Gastrocnemius medialis (tissue), 4 donors: Measurements from ENCODE around the gene LATS2.

Source experiments
- CTCF ChIP-seq, 5 experiments: fragments of 450-650 bp in 3 of 5; fragments of 200-600 bp in 2 of 5; sonication (generic) in 2 of 5; IDR thresholded peaks in 4 of 5; conservative IDR thresholded peaks in 1 of 5; 1 replicate in 4 of 5; 2 replicates in 1 of 5; pipeline ENCODE4 v1.5.1; 2016 to 2019; ENCODE audit warnings: antibody characterized with exemption in 5 of 5, mild to moderate bottlenecking in 3 of 5, moderate library complexity in 3 of 5
- POLR2A ChIP-seq, 2 donors: fragments of 450-650 bp; IDR thresholded peaks; one replicate each; pipeline ENCODE4 v1.6.1; 2017; ENCODE audit warnings: antibody characterized with exemption in 2 of 2, mild to moderate bottlenecking in 2 of 2, moderate library complexity in 2 of 2

DNA sequence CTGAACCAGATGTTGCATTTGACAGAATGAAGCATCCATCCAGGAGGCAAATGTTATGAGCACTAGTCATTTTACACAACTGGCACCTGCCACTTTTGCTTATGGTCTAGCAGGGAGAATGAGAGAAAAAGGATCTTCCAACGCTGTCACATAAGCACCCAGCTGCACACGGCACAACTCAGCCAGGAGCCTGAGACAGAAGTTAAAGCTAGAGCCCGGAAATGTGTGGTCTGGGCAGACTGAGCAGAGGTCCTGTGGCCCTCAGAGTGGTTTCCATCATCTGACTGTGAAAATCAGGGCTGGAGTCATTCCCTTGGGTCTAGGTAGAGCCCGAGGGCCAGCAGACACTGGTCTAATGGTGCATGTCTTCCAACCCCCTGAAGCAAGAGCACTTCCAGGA lies 80.5 kb downstream of the LATS2 start:
- TF ChIP-seq CTCF (IDR thresholded peaks at IDR 0.05 in 4 of 5, conservative IDR thresholded peaks at IDR 0.05 in 1 of 5) (no peak), POLR2A (IDR thresholded peaks at IDR 0.05) (no peak)
